SK-N-SH treated with all-trans-retinoic acid at 6 μM for 48 hours (cell line): ENCODE data around the gene CACNB2.

Source experiments
- BACH2 ChIP-seq: fragments of 250-450 bp; sonication (Bioruptor Pico); IDR thresholded peaks from 2 replicates; pipeline ENCODE4 v1.9.0; 2021; ENCODE audit warnings: mild to moderate bottlenecking, borderline replicate concordance
- CREB5 ChIP-seq: fragments of 250-450 bp; sonication (Bioruptor Pico); IDR thresholded peaks from 2 replicates; pipeline ENCODE4 v1.5.1; 2020; ENCODE audit warnings: low read depth, mild to moderate bottlenecking, moderate library complexity
- OSR1 ChIP-seq: fragments of 250-450 bp; sonication (Bioruptor Pico); IDR thresholded peaks from 2 replicates; pipeline ENCODE4 v1.8.0; 2022; ENCODE audit warnings: moderate library complexity, mild to moderate bottlenecking, inconsistent platforms
- PATZ1 ChIP-seq: fragments of 250-450 bp; sonication (Bioruptor Pico); IDR thresholded peaks from 2 replicates; pipeline ENCODE4 v1.8.0; 2020; ENCODE audit warnings: mild to moderate bottlenecking, moderate library complexity, borderline replicate concordance
- POU6F1 ChIP-seq: fragments of 250-450 bp; sonication (Bioruptor Pico); IDR thresholded peaks from 2 replicates; pipeline ENCODE4 v1.8.0; 2021; ENCODE audit warnings: low read depth, mild to moderate bottlenecking, moderate library complexity, borderline replicate concordance
- RARB ChIP-seq: fragments of 250-450 bp; sonication (Bioruptor Pico); IDR thresholded peaks from 2 replicates; pipeline ENCODE4 v1.8.0; 2021; ENCODE audit warnings: mild to moderate bottlenecking, moderate library complexity
- SNAI2 ChIP-seq: fragments of 250-450 bp; sonication (Bioruptor Pico); IDR thresholded peaks from 2 replicates; pipeline ENCODE4 v1.5.0; 2020; ENCODE audit warnings: mild to moderate bottlenecking, moderate library complexity
- TCF4 ChIP-seq: fragments of 250-450 bp; sonication (Bioruptor Pico); IDR thresholded peaks from 2 replicates; pipeline ENCODE4 v1.8.0; 2021; ENCODE audit warnings: mild to moderate bottlenecking, moderate library complexity, borderline replicate concordance
- TOX ChIP-seq: fragments of 250-450 bp; sonication (Bioruptor Pico); IDR thresholded peaks from 2 replicates; pipeline ENCODE4 v1.8.0; 2021; ENCODE audit warnings: mild to moderate bottlenecking, moderate library complexity, borderline replicate concordance
- ZFP30 ChIP-seq: fragments of 450-650 bp; formaldehyde crosslinking; IDR thresholded peaks from 2 replicates; pipeline ENCODE4 v1.5.0; 2022; ENCODE audit warnings: mild to moderate bottlenecking, moderate library complexity
- ZNF565 ChIP-seq: fragments of 450-650 bp; formaldehyde crosslinking; conservative IDR thresholded peaks from 2 replicates; pipeline ENCODE4 v1.5.0; 2020; ENCODE audit warnings: low read depth, mild to moderate bottlenecking, moderate library complexity
- ZNF8 ChIP-seq: fragments of 450-650 bp; formaldehyde crosslinking; IDR thresholded peaks from 2 replicates; pipeline ENCODE4 v1.5.0; 2020; ENCODE audit warnings: mild to moderate bottlenecking, moderate library complexity

- TF ChIP-seq TCF4 (no peak), ZFP30 (CRISPR knock-in tag) (no peak), CREB5 (CRISPR knock-in tag) (no peak), TOX (CRISPR knock-in tag) (no peak), POU6F1 (CRISPR knock-in tag) (no peak), SNAI2 (no peak), OSR1 (CRISPR knock-in tag) (no peak), BACH2 (CRISPR knock-in tag) (no peak), PATZ1 (no peak), ZNF565 (CRISPR knock-in tag) (no peak), ZNF8 (CRISPR knock-in tag) (no peak), RARB (no peak)
Measured at GRCh38 chr10:18400906-18401245, 260.7 kb downstream of the CACNB2 start.
